Measurements from ENCODE around the gene PLCB4. TPM values are rescaled to one million over a fixed set of nuclear protein-coding genes. Genes with fewer than 3 reads are reported as not detected.
"Not testable (repeated sequence)": the region's sequence is repeated elsewhere in the genome, so short reads cannot be mapped to it uniquely, and the experiment has no call there.

PLCB4 gene
- total RNA-seq, 1 experiment from 2014 or later: 10.0 TPM

DNA sequence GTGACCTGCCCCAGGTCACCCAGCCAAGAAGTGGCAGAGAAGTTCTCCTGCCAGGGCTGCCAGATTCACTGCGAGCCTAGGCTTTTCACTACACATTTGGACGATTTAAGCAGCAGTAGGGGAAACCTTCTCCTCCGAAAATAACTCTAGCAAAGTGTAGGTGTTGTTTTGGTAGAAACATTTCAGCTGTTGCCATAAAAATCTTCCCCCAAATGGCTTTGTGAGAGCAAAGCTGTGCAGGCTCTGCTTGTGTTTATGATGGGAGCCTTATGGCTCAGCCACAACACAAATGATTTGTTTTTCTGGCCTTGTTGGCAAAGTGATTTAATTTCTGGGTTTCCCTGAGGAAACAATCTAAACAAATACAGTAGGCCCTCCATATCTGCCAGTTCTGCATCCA, 81.8 kb downstream of the PLCB4 start:
- DNase-seq (ENCODE audit: low read depth): no peak
- in situ Hi-C loops (cut with HindIII; ENCODE audit: low pct_unique_long_range_greater_than_20kb, low sequenced_read_pairs): no loop called here

DNA sequence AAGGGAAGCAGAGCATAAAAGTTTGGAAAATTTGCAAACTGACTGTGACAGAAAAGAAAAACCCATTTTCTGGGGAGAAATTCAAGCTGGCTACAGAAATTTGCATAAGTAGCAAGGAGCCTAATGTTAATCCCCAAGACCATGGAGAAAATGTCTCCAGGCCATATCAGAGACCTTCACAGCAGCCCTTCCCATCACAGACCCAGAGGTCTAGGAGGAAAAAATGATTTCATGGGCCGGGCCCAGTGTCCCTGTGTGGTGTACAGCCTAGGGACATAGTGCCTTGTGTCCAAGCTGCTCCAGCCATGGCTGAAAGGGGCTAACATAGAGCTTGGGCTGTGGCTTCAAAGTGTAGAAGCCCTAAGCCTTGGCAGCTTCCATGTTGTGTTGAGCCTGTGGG, 83.3 kb downstream of the PLCB4 start:
- in situ Hi-C loops (cut with HindIII; ENCODE audit: low pct_unique_long_range_greater_than_20kb, low sequenced_read_pairs); DNase-seq (ENCODE audit: low read depth): not testable (repeated sequence)

DNA sequence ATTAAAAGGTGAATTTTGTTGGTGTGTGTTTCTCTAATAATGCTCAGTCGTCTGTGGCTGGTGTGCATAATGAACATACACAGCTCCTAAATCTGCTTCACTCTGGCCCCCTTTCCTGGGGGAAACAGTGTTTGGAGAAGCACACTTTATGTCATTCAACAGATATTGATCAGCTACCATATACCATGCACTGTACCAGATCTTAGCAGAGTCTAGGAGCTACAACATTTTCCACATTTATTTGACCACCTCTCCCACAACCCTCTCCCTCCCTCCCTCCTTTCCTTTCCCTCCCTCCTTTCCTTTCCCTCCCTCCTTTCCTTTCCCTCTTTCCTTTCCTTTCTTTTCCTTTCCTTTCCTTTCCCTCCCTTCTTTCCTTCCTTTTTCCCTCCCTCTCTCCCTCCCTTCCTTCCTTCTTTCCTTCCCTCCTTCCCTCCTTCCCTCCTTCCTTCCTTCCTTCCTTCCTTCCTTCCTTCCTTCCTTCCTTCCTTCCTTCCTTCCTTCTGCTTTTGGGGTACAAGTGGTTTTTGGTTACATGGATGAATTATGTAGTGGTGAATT, 85.7 kb downstream of the PLCB4 start:
- in situ Hi-C loops (cut with HindIII; ENCODE audit: low pct_unique_long_range_greater_than_20kb, low sequenced_read_pairs): no loop called here

DNA sequence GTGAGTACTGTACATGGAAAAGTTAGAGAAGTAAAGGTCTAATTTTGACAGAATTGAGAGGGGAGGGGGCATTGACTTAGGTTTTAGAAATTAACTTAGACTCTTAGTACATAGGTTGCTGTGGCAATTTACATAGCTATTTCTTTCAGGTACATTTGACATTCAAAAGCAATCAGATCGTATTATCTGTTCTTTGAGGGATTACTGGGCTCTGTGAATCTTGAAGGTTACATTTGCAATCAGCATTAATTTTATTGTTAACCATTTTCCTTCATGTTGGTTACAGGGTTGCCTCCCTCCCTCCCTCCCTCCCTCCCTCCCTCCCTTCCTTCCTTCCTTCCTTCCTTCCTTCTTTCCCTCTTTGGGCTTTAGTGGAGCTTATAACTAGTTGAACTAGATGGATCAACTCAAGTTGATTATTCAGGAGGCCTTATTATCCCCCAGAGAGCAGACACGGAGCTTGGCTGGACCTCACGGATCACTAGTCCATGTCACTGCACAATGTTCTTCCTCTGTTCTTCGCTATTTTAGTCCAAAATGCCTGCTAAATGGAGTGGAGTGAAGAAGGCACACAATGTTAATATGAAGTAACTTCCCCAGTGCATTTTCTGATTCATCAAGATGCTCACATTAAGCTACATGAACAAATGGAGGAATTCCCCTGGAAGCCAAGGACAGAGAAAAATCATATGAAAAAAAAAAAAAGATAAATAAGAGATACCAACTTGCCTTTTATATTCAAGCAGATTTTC, 87.8 kb downstream of the PLCB4 start:
- in situ Hi-C loops (cut with HindIII; ENCODE audit: low pct_unique_long_range_greater_than_20kb, low sequenced_read_pairs): no loop called here
- DNase-seq (ENCODE audit: low read depth): peak; percentile 28

More for the DNA sequence above, 85.7 kb downstream of the PLCB4 start:
- no peak for DNase-seq (ENCODE audit: low read depth)

DNA sequence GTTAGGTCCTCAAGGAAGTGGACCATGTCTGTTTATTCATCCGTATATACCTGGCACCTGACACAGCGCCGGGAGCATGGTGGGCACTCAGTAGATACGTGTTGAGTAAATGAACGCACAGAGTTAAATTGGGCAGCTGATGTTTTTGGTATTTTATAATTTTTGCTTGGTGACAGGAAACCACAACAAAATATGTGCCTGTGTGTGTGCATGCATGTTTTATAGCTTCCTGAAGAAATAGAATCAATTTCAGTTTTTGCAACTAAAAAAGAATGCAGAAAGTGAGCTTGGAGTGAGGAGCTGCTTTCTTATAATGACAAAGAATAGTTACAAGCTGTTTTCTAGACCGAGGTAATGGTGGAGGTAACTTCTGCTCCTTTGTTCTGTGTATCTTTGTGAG, 91.4 kb downstream of the PLCB4 start:
- in situ Hi-C loops (cut with HindIII; ENCODE audit: low pct_unique_long_range_greater_than_20kb, low sequenced_read_pairs): no loop called here
- DNase-seq (ENCODE audit: low read depth): no peak

DNA sequence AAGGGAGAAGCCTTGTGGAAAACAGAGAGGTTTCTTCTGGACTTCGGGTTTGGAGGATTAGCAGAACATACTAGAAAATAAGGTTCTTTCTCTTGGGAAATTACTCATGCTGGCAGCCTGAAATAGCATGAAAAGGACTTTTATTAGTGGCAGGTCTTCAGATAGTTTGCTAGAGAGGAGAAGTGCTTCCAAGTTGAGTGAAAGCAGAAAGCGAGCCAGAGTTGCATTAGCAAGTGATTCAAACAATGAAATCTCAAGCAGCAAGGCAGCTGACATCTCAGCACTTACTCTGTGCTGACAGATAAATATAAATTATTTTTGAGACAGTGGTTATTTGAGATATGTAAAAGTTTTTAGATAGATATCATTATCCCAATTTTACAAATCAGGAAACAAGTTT, 91.9 kb downstream of the PLCB4 start:
- DNase-seq (ENCODE audit: low read depth): no peak
- in situ Hi-C loops (cut with HindIII; ENCODE audit: low pct_unique_long_range_greater_than_20kb, low sequenced_read_pairs): no loop called here

DNA sequence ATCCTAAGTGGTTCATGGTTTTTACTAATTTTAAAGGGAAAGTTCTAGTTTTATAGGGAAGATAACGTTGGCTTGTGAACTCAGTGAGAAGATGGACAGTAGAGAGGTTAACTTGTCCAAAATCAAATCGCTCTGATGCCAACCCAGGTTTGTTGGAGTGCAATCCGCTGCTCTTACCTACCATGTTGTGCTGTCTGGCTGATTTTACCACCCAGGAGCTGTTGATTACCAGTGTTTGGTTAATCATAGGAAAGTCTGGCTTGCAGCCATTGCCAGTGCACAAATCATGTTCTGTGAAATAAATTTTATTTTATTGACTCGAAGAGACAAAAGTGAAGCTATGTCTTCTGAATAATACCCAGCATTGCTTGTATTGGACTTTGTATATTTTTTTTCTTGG, 92.4 kb downstream of the PLCB4 start:
- DNase-seq (ENCODE audit: low read depth): no peak
- in situ Hi-C loops (cut with HindIII; ENCODE audit: low pct_unique_long_range_greater_than_20kb, low sequenced_read_pairs): no loop called here

DNA sequence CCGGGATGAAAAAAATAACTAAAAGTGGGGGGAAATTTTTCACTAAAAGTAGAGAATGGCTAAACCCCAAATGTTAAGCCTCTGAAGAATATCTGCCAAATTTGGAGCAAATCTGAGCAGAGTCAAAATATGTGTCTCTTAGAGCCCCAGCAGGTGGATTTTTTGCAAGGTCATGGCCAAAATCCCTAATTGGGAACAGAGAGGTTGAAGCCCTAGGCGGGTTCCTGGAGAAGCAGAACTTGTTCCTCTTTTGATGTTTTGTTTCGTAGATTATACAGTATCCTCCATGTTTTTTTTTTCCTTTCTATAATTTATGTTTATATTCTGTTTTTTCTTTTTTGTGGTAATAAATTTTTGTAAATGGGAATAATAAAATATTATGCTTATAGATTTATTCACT, 94.4 kb downstream of the PLCB4 start:
- in situ Hi-C loops (cut with HindIII; ENCODE audit: low pct_unique_long_range_greater_than_20kb, low sequenced_read_pairs): no loop called here
- no peak for DNase-seq (ENCODE audit: low read depth)

DNA sequence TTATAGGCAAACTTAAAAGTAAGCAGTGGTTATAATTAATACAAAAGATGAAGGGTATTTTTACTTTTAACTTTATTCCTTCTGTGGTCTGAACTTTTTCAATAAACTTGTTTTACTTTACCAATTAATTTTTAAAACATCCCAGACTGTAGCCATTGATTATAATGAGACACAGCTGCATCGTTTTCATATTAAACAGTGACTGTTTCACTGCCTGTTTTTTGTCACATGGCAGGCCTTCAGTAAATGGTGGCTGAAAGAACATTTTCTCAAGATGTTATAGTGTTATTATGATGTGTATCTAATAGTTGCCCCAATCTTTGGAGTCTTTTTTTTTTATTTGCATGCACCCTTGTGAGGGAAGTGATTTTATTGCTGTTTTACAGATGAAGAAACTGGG, 95.1 kb downstream of the PLCB4 start:
- in situ Hi-C loops (cut with HindIII; ENCODE audit: low pct_unique_long_range_greater_than_20kb, low sequenced_read_pairs): no loop called here

DNA sequence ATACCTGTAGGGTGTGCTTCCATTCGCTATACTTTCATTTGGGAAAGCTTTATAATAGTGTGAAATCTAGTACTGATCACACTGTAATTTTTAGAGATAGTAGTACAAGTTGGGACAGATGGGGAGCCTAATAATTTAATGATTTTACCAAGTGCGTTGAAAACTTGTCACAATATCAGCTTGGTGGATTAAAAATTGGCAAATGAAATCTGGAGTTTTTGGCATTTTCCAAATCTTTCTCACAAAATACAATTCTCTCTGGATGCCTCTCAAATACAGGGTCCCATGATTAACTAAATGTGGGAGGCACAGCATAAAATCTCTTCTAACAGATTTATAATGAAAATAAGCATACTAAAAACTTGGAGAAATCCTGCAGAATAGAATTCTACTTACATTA, 96.4 kb downstream of the PLCB4 start:
- in situ Hi-C loops (cut with HindIII; ENCODE audit: low pct_unique_long_range_greater_than_20kb, low sequenced_read_pairs): no loop called here
- DNase-seq (ENCODE audit: low read depth): no peak

More for the DNA sequence above, 95.1 kb downstream of the PLCB4 start:
- DNase-seq (ENCODE audit: low read depth): no peak

DNA sequence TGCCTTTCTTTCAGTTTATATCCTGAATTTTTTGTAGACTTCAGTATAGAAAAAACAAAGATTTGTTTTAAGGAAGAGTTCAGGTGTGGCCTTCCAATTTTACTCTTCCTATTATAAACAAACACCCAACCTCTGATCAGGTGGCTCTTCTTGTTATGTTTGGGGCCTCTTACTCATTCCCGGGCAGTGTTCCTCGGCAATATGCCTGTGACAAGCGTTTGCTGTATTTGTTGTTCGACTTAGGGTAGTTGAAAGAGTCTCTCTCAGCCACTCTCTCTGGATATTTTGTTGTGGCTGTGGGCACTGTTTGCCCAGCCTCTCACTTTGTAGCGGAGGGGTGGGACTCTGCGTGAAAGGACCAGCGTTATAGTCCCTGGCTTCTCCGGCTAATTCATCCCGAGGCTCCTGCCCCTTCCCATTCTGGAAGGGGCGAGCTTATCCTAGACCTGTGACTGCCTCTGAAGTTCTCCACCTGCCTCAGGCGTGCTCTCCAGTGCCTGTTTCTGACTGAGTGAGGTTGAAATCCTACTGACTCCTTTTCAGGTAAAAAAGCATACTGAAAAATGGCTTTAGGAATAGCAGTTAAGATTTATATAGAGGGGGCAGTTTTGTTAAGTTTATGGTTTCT, 97.4 kb downstream of the PLCB4 start:
- DNase-seq (ENCODE audit: low read depth): no peak
- in situ Hi-C loops (cut with HindIII; ENCODE audit: low pct_unique_long_range_greater_than_20kb, low sequenced_read_pairs): no loop called here

DNA sequence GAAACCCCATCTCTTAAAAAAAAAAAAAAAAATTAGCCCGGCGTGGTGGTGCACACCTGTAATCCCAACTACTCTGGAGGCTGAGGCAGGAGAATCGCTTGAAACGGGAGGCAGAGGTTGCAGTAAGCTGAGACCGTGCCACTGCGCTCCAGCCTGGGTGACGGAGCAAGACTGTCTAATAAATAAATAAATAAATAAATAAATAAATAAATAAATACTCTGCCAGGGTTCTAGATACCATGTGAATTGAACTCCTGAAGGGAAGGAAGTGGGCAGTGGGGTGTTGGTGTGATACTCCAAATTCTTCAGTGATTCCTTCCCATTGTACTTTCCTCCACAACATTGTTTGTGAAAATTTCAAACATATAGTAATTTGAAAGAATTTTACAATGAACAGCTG, 100.5 kb downstream of the PLCB4 start:
- in situ Hi-C loops (cut with HindIII; ENCODE audit: low pct_unique_long_range_greater_than_20kb, low sequenced_read_pairs): no loop called here
- no peak for DNase-seq (ENCODE audit: low read depth)

DNA sequence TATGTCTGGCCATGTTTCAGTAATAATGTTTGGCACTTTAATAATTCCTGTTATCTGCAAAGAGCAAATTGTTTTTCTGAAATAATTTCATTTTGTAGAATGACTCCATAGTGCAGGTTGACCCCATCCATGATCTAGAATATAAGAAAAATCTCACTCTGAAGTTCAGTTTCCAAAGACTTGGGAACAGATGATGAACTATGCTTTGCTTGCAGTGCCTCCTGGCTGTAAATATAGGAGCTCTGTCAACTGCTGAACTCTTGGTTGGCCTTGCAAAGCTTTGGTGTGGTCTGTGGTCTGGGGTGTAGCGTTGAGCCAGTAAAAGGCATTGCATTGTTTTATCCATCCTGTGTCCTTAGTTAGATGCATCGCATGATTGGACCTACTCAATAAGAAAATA, 104.0 kb downstream of the PLCB4 start:
- no peak for DNase-seq (ENCODE audit: low read depth)
- in situ Hi-C loops (cut with HindIII; ENCODE audit: low pct_unique_long_range_greater_than_20kb, low sequenced_read_pairs): no loop called here

DNA sequence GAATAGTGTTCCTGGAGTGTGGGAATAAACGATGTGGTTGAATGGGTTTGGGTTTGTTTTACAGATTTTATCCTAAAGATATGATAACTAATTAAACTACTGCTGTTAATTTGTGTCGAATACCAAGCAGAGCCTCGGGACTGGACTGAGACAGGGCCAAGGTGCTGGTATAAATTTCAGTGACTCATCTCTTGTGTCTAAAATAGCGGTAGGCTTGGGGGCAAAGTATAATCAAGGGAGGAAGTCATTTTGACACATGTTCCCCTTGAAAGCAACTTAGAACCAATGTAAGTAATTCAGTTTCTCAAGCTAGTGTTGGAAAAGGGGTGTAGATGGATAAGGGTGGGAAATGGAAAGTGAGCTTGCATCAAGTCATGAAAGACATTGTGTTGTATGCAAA, 108.4 kb downstream of the PLCB4 start:
- in situ Hi-C loops (cut with HindIII; ENCODE audit: low pct_unique_long_range_greater_than_20kb, low sequenced_read_pairs): no loop called here
- DNase-seq (ENCODE audit: low read depth): peak; percentile 23

DNA sequence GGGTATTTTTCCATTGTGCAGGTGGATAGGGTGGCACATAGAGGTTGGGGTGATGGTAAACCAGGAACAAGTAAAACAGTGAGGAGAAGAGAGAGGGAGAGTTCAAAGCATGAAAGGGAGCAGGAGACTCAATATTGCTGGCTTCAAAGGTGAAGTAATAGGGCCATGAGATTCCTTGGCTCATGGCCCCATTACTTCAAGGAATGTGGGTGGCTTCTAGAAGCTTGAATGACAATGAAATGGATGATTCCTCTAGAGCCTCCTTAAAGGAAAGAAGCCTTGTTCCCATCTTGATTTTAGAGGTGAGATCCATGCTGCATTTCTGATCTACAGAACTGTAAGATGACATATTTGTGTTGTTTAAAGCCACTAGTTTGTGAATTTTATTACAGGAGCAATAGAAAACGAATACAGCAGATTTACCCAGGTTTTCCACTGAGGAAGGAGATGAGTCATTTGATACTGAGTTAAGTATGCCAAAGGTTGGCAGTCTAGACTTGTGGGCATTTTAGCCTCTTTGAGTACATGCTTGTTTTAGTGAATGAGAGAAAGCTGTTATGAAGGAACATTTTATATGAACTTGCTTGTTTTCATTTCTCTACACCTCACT, 110.4 kb downstream of the PLCB4 start:
- DNase-seq (ENCODE audit: low read depth): peak; percentile 34
- in situ Hi-C loops (cut with HindIII; ENCODE audit: low pct_unique_long_range_greater_than_20kb, low sequenced_read_pairs): no loop called here

DNA sequence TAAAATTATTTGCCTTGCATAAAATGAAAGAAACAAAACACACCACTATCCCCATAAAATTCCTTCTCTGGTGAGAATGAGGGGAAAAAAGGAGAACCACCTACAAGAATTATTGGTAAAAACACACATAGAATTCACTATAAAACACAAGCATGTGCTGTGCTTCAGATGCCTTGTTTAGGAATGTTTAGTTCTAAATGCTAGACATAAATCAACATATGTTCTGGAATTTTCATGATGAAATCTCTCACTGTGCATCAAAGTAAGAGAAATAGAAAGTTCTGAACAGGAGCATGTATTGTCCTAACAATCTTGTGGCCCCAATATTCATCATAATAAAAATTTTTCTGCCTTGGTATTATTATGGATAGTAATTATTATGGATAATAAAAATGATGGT, 111.0 kb downstream of the PLCB4 start:
- DNase-seq (ENCODE audit: low read depth): no peak
- in situ Hi-C loops (cut with HindIII; ENCODE audit: low pct_unique_long_range_greater_than_20kb, low sequenced_read_pairs): no loop called here

DNA sequence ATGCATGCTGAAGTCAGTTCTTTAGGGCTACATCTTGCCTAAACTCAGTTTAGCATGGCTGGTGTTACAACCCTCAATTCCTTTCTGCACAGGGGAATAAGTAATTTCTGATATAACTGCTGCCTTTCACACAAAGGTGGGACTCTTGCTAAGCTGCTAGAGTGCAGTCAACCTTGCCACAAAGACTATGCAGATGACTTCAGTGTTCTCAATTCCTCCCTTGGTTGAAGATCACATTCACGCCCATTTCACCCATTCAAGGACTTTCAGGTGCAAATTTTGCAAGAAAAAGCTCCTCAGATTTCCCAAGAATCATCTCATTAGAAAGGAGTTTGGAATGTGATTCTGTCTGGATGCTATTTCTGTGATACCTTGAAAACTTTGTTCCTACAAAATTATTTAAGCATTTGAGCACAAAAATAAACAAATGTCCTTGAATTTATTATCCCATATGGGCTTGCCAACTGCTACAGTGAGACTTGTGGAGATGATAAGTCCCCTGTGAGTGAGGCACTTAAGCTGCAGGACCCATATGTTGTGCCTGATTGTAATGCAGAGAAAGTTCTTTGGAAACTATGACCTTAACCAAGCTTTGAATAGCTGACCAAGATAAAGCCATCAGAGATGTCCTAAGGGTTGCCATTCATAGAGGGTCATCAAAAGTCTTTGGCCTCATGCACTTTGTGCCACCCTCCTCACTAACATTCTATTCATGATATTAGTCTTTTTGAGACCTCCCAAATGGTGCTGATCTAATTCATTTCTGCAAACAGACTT, 111.8 kb downstream of the PLCB4 start:
- no peak for DNase-seq (ENCODE audit: low read depth)
- in situ Hi-C loops (cut with HindIII; ENCODE audit: low pct_unique_long_range_greater_than_20kb, low sequenced_read_pairs): no loop called here

DNA sequence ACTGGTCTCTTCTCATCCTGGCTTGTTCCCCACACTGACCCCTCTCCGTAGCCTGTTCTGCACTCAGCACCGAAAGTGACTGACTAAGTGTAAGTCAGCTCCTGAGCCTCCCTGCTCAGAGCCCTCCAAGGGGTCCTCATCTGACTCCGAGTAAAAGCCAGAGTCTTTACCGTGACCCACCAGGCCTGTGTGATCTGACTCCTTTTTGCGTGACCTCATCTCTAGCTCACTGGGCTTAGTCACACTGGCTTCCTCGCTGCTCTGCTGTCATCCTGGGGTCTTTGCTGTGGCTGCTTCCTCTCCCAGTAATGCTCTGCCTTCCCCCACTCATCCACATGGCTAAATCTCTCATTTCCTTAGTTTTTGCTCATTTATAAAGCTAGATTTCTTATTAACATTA, 116.6 kb downstream of the PLCB4 start:
- no peak for DNase-seq (ENCODE audit: low read depth)
- in situ Hi-C loops (cut with HindIII; ENCODE audit: low pct_unique_long_range_greater_than_20kb, low sequenced_read_pairs): no loop called here

DNA sequence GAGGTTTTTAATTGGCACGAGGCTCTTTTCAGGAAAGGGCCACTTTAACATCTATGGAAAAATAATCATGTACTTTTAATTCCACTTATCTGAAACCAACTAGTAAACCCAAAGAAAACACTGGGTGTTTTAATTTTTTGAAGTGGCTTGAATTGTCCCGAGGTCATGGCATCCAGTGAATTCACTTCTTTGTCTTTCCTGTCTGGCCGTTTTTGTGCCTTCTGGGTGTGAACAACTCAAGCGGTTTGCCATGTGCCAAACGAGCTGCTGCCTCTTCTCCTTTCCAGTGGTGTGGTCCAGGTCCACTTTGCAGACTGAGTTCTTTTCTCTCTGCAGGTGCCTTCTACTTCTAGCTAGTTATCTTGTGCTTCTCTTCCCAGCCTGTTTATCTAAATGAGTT, 117.5 kb downstream of the PLCB4 start:
- in situ Hi-C loops (cut with HindIII; ENCODE audit: low pct_unique_long_range_greater_than_20kb, low sequenced_read_pairs): no loop called here

More for the DNA sequence above, 117.5 kb downstream of the PLCB4 start:
- no peak for DNase-seq (ENCODE audit: low read depth)

Data from Caki2 (cell line).